Retinal pigment epithelial cell (primary cell): ENCODE data around the gene SMPX.
A peak's percentile ranks its signal among the peaks of the same experiment; 100 is the strongest.

Source experiments
- DNase-seq: peaks from one replicate; pipeline ENCODE4 v3.0.0-alpha.2; 2010; ENCODE audit warnings: low read depth
- H3K4me3 ChIP-seq: 2 replicates; pipeline ENCODE4 v1.5.1; 2011; ENCODE audit warnings: mild to moderate bottlenecking, low read length, control low read depth, moderate library complexity
- TF ChIP-seq, protein P1 (sequence below): conservative IDR thresholded peaks from 2 replicates; pipeline ENCODE4 v1.5.1; 2011; ENCODE audit warnings: low read depth, low read length, control low read depth, inconsistent platforms

Gene SMPX

DNA sequence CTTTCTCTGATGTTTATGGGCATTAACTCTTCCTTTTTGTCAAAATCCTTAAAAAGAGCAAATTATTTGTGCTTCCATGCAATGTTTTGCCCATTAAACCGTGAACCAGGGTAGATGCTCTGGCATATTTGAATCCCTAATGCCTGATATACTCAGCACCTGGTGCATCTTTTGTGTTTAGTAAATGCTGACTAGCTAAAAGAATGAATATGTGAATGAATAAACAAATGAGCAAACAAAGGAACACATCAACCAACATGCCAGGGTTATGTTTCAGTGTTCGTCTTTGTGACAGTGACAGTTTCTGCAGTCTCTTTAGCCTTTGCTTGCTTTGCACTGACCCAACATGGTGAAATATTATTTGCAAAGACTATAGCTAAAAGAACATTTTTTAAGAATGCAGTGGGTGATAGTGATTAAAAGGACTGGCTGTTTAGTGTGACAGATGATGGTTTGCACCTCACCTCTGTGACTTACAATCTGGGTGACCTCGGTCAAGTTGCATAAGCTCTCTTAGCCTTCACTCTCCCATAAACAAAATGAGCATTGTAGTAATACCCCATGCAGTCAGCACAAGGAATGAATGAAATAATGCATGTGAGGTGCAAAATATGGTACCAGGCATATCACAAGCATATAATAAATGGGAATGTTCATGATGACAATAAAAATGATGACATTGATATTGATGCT lies 29.5 kb downstream of the SMPX start:
- TF ChIP-seq, protein P1, sequence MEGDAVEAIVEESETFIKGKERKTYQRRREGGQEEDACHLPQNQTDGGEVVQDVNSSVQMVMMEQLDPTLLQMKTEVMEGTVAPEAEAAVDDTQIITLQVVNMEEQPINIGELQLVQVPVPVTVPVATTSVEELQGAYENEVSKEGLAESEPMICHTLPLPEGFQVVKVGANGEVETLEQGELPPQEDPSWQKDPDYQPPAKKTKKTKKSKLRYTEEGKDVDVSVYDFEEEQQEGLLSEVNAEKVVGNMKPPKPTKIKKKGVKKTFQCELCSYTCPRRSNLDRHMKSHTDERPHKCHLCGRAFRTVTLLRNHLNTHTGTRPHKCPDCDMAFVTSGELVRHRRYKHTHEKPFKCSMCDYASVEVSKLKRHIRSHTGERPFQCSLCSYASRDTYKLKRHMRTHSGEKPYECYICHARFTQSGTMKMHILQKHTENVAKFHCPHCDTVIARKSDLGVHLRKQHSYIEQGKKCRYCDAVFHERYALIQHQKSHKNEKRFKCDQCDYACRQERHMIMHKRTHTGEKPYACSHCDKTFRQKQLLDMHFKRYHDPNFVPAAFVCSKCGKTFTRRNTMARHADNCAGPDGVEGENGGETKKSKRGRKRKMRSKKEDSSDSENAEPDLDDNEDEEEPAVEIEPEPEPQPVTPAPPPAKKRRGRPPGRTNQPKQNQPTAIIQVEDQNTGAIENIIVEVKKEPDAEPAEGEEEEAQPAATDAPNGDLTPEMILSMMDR = no peak
- H3K4me3 ChIP-seq = no peak overlapping the region

DNA sequence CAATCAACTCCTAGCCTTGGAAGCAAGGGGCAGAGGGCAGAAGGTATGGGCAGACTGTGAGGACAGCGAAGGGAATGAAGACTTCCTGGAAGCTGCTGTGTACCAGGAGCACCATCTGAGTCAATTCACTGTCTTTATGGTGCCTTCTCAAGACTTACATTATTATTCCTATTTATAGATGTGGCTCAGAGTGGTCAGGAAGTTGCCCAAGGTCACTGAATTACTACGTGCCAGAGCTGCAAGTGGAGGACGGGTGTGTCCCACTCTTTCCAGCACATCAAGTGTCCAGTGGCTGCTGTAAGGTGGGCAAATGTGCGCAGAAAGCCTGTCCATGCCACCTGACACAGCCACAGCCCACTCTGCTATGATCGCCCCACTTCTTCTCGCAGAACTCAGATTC lies 32.0 kb downstream of the SMPX start:
- TF ChIP-seq, protein P1 = no peak
- H3K4me3 ChIP-seq = no peak overlapping the region
- no peak for DNase-seq

More for the DNA sequence above, 29.5 kb downstream of the SMPX start:
- no peak for DNase-seq

DNA sequence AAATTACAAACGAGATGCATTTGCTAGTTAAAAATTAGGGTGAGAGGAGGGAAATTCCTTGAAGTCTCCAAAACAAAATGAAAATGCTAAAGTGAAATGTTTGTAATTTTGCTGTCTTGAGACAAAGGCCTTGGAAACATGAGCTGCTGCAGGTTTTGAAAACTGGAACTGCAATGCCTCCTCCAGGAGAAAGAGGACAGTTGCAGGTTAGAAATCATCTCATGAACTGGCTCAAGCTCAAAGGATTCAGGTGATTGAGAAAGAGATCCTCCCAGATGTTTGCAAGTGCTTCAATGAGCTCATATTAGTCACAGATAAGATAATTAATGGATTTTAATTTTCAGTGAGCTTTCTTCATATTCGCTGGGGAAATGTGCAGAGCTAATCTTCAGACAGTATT lies 32.4 kb downstream of the SMPX start:
- TF ChIP-seq, protein P1 = peak; percentile 64

DNA sequence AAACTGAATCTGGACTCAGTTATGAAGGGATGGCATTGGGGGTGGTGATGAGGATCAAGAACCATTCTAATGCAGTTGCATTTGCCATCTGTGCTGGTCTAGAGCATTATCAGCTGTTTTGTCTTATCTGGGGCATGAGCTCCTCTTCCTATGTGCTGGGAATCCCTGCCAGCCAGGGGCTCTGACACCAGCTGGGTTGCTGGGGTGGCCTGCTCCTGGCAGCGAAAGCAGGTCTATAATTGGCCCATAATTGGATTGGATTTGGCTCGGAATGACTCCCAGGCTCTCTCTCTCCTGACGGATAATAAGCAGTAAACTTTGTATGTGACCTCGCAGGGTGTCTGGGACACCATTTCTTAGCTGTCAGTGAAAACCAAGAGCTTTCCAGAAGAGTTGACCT lies 34.1 kb downstream of the SMPX start:
- H3K4me3 ChIP-seq = no peak overlapping the region
- no peak for DNase-seq
- TF ChIP-seq, protein P1 = no peak

More for the DNA sequence above, 32.4 kb downstream of the SMPX start:
- H3K4me3 ChIP-seq = no peak overlapping the region
- DNase-seq = no peak

DNA sequence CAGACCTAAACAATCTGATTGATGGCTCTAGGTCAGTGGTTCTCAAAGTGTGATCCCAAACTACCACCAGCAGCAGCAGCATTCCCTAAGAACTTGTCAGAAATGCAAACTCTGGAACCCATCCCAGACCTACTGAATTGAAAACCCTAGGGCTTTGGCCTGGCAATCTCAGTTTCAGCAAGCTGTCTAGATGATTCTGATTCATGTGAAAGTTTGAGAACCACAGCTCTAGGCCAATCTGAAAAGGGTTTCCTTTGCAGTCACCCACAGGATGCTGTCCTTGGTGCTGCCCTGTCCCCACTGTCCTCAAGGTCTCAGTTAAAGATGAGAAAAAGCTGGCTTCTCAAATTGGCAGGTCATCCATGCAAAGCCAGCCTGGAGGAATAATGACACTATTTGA lies 34.8 kb downstream of the SMPX start:
- DNase-seq = no peak
- TF ChIP-seq, protein P1 = no peak
- H3K4me3 ChIP-seq = no peak overlapping the region

DNA sequence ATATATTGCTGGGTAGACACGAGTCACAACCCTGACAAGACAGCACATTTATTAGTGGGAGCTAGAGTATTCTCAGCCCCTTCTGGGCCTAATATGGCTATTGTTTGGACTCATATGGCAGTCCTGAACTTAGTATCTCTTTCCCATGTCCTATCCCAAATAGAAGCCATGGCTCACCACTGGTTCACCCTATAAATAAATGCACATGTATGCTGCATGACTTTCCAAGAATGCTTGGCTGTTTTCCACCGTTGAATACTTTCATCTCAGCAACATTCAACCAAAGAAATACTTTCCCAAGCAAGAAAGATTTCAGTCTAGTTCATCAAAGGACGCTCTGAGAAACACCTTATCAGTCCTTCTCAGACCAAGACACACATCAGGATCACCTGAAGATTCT lies 36.7 kb downstream of the SMPX start:
- DNase-seq = no peak
- no peak overlapping the region for H3K4me3 ChIP-seq
- TF ChIP-seq, protein P1 = no peak

DNA sequence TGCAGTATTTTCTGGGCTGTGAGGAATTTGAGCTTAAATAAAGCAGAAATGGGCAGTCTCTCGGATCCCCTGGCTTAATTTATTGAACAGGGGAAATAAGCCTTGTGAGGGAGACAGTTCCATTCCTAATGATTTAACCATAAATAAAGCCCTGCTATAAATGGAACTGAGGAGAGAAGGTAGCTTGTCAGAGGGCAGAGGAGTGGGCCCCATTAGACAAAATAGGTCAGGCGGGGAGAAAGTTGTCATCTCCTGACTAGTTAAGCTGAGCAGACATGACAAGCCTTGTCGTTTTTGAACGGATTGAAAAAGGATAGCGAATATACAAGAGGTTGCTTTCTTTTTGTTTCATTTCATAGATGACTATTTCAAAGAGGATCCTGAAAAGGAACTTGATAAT lies 39.3 kb downstream of the SMPX start:
- TF ChIP-seq, protein P1 = no peak
- no peak for DNase-seq

More for the DNA sequence above, 39.3 kb downstream of the SMPX start:
- H3K4me3 ChIP-seq = no peak overlapping the region
